ENCODE results near the gene PPM1G. TPM values are rescaled to one million over a fixed set of nuclear protein-coding genes. Genes with fewer than 3 reads are reported as not detected.

Gene PPM1G
- total RNA-seq, 2 donors from 2014 or later = 36.3 to 49.4 TPM

- no peak for DNase-seq
- Histone ChIP-seq H3K9me3 (no peaks in the 10 kb centered on the region), H3K4me1 (peaks cover 29% of the 10 kb centered on the region), H3K27ac (no peak overlapping the region), H3K27me3 (no peaks in the 10 kb centered on the region), H3K36me3 (replicated peaks in 1 of 2; ENCODE audit: insufficient read depth in 1 of 2, low read depth in 2 of 2) (peaks cover 17 to 28% of the 10 kb centered on the region in 2 donors), H3K4me3 (no peak overlapping the region)
- ATAC-seq = no peak
- TF ChIP-seq POLR2A (IDR thresholded peaks at IDR 0.05) = no peak
- no peak for TF ChIP-seq CTCF (IDR thresholded peaks at IDR 0.05)
- intact Hi-C loops (cut with DNase I) = no loop called here
- WGBS, 2 donors = 78 to 82% methylated on average over 9 to 18 of the region's 18 CpGs
These were observed 31.7 kb downstream of the PPM1G start for GRCh38 chr2:27377618-27378095.

GRCh38 chr2:27376866-27377617 is 32.3 kb downstream of the PPM1G start:
- DNase-seq (no peak), ATAC-seq (no peak)
- Histone ChIP-seq H3K9me3 (no peaks in the 10 kb centered on the region), H3K4me1 (peaks cover 35% of the 10 kb centered on the region), H3K27ac (no peak overlapping the region), H3K4me3 (no peak overlapping the region), H3K27me3 (no peaks in the 10 kb centered on the region), H3K36me3 (replicated peaks in 1 of 2; ENCODE audit: insufficient read depth in 1 of 2, low read depth in 2 of 2) (peaks cover 17 to 28% of the 10 kb centered on the region in 2 donors)
- intact Hi-C loops (cut with DNase I) = no loop called here
- no peak for TF ChIP-seq POLR2A (IDR thresholded peaks at IDR 0.05)
- TF ChIP-seq CTCF (IDR thresholded peaks at IDR 0.05) = no peak
- 63 to 72% methylated on average over 9 to 10 of the region's 10 CpGs for WGBS, 2 donors

- H3K36me3 ChIP-seq (replicated peaks in 1 of 2; ENCODE audit: insufficient read depth in 1 of 2, low read depth in 2 of 2) = peaks cover 17 to 28% of the 10 kb centered on the region in 2 donors
- H3K4me1 ChIP-seq = peaks cover 40% of the 10 kb centered on the region
- intact Hi-C loops (cut with DNase I) = no loop called here
These were observed 33.1 kb downstream of the PPM1G start for GRCh38 chr2:27376151-27376865.

GRCh38 chr2:27375513-27376099 is 33.8 kb downstream of the PPM1G start:
- no peak for TF ChIP-seq CTCF (IDR thresholded peaks at IDR 0.05)
- TF ChIP-seq POLR2A (IDR thresholded peaks at IDR 0.05) = no peak
- H3K27ac ChIP-seq = no peak overlapping the region
- peaks cover 17 to 28% of the 10 kb centered on the region in 2 donors for H3K36me3 ChIP-seq (replicated peaks in 1 of 2; ENCODE audit: insufficient read depth in 1 of 2, low read depth in 2 of 2)
- intact Hi-C loops (cut with DNase I) = no loop called here
- ATAC-seq (no peak), DNase-seq (no peak)
- H3K27me3 ChIP-seq = no peaks in the 10 kb centered on the region
- 88 to 95% methylated on average over 15 to 20 of the region's 20 CpGs for WGBS, 2 donors
- no peaks in the 10 kb centered on the region for H3K9me3 ChIP-seq
- peaks cover 38% of the 10 kb centered on the region for H3K4me1 ChIP-seq
- no peak overlapping the region for H3K4me3 ChIP-seq

More at GRCh38 chr2:27376151-27376865, 33.1 kb downstream of the PPM1G start:
- no peaks in the 10 kb centered on the region for H3K9me3 ChIP-seq
- no peaks in the 10 kb centered on the region for H3K27me3 ChIP-seq
- 81 to 85% methylated on average over 13 to 16 of the region's 16 CpGs for WGBS, 2 donors
- DNase-seq (no peak), ATAC-seq (no peak)
- no peak overlapping the region for H3K4me3 ChIP-seq
- TF ChIP-seq CTCF (IDR thresholded peaks at IDR 0.05) (no peak), POLR2A (IDR thresholded peaks at IDR 0.05) (no peak)
- no peak overlapping the region for H3K27ac ChIP-seq
